GM13976 (cell line): ENCODE results near the gene GTF2F2.

Experiments used
- DNase-seq: peaks from one replicate; pipeline ENCODE4 v3.0.0; 2012; ENCODE audit warnings: low spot score
- CTCF ChIP-seq: IDR thresholded peaks from 2 replicates; pipeline ENCODE4 v1.5.1; 2012; ENCODE audit warnings: borderline replicate concordance, mild to moderate bottlenecking; ENCODE audit not compliant: insufficient read depth; ENCODE audit errors: extremely low read depth, missing control alignments, control extremely low read depth
- in situ Hi-C: fragments of 300-500 bp; cut with MboI; formaldehyde crosslinking; loops from one replicate; pipeline ENCODE4 v1.12.0; 2022; ENCODE audit warnings: low sequenced_read_pairs, mixed read lengths, inconsistent platforms; ENCODE audit not compliant: unreplicated experiment

The GTF2F2 gene

GRCh38 chr13:45168555-45168930 is 48.2 kb downstream of the GTF2F2 start:
- in situ Hi-C loops: no loop called here
- TF ChIP-seq CTCF: no peak
- no peak for DNase-seq

- in situ Hi-C loops: no loop called here
- TF ChIP-seq CTCF: no peak
- no peak for DNase-seq
Measured at GRCh38 chr13:45174478-45174877, 54.2 kb downstream of the GTF2F2 start.

- DNase-seq: no peak
- in situ Hi-C loops: no loop called here
- no peak for TF ChIP-seq CTCF
Measured at GRCh38 chr13:45178349-45179162, 58.2 kb downstream of the GTF2F2 start.

- in situ Hi-C loops: no loop called here
- TF ChIP-seq CTCF: no peak
- no peak for DNase-seq
Measured at GRCh38 chr13:45179428-45179827, 59.1 kb downstream of the GTF2F2 start.

GRCh38 chr13:45180303-45180702 is 60.0 kb downstream of the GTF2F2 start:
- in situ Hi-C loops: no loop called here
- TF ChIP-seq CTCF: no peak
- no peak for DNase-seq

- in situ Hi-C loops: no loop called here
- TF ChIP-seq CTCF: no peak
- no peak for DNase-seq
Measured at GRCh38 chr13:45180713-45181601, 60.6 kb downstream of the GTF2F2 start.
